Esophagus squamous epithelium (tissue), 4 donors: ENCODE results near the gene MPO.

Experiments
- POLR2A ChIP-seq, 4 donors: fragments of 450-650 bp; IDR thresholded peaks; one replicate each; pipeline ENCODE4 v1.6.1; 2017; ENCODE audit warnings: antibody characterized with exemption in 4 of 4, mild to moderate bottlenecking in 4 of 4, moderate library complexity in 3 of 4
- TF ChIP-seq, protein P1 (sequence below), 6 experiments: fragments of 450-650 bp in 4 of 6; fragments of 200-600 bp in 2 of 6; sonication (generic) in 2 of 6; IDR thresholded peaks; one replicate each; pipeline ENCODE4 v1.5.1; 2016 to 2019; ENCODE audit warnings: antibody characterized with exemption in 6 of 6, mild to moderate bottlenecking in 4 of 6, moderate library complexity in 4 of 6

DNA sequence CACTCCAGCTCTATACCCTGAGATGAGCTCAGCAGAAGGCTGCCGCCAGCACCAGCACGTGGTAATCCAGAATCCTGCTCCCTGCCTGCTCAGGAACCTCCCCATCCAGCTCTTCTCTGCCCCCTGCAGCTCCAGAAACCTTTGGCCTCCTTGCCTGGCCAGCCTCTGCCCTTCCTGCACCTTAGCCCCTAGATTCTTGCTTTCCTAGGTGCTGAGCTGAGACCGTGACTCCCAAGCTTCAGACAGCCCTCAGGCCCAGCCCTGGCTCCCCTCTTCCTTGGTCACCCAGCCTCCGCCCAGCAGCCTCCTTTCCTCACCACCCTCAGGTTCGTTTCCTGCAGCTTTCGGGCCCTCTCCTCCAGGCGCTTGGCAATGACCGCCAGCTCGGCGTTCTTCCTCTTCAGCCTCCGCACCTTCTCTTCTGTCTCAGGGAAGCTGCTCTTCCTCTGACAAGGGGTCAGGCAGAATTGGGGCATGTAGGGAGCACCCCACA is 45.3 kb upstream of the MPO start:
- no peak for TF ChIP-seq POLR2A (IDR thresholded peaks at IDR 0.05)
- TF ChIP-seq, protein P1, sequence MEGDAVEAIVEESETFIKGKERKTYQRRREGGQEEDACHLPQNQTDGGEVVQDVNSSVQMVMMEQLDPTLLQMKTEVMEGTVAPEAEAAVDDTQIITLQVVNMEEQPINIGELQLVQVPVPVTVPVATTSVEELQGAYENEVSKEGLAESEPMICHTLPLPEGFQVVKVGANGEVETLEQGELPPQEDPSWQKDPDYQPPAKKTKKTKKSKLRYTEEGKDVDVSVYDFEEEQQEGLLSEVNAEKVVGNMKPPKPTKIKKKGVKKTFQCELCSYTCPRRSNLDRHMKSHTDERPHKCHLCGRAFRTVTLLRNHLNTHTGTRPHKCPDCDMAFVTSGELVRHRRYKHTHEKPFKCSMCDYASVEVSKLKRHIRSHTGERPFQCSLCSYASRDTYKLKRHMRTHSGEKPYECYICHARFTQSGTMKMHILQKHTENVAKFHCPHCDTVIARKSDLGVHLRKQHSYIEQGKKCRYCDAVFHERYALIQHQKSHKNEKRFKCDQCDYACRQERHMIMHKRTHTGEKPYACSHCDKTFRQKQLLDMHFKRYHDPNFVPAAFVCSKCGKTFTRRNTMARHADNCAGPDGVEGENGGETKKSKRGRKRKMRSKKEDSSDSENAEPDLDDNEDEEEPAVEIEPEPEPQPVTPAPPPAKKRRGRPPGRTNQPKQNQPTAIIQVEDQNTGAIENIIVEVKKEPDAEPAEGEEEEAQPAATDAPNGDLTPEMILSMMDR (IDR thresholded peaks at IDR 0.05): no peak
